NK-92 treated with Interleukin-12 subunit alpha and Interleukin-12 subunit beta, amount 100 ng/mL, for 24 hours (cell line): ENCODE results near the gene ZNF331.

Source experiments
- DNase-seq: peaks from one replicate; lab custom pipeline; 2025; lab: John Stamatoyannopoulos, UW

Gene ZNF331

GRCh38 chr19:53571339-53571738, 33.4 kb downstream of the ZNF331 start:
- DNase-seq, result no peak

GRCh38 chr19:53576941-53577653, 39.2 kb downstream of the ZNF331 start:
- no peak for DNase-seq

DNA sequence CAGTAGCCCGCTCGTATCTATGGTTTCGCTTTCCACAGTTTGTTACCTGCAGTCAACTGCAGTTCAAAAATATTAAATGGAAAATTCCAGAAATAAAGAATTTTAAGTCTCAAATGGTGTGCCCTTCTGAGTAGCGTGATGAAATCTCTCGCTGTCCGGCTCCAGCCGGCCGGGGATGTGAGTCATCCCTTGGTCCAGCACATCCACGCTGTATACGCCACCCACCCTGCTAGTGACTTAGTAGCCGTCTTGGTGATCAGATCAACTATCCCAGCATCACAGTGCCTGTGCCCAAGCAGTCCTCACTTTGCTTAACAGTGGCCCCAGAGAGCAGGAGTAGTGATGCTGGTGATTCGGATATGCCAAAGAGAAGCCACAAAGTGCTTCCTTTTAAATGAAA, 40.0 kb downstream of the ZNF331 start:
- no peak for DNase-seq

DNA sequence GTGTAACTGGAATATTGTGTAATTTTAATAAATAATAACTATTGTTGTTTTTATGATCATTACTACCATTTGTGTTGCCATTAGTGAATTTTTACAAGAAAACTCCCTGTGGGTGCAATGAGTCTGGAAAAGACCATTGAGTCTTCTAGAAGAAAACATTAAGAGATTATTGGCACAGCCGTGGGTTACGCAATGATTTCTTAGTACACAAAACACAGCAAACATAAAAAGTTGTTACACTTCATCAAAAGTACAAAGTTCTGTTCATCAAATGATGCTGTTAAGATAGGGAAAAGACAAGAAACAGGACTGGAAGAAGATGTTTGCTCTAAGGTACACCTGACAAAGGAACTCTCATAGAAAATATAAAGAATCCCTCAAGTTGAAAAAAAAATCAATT, 41.6 kb downstream of the ZNF331 start:
- DNase-seq, result no peak

DNA sequence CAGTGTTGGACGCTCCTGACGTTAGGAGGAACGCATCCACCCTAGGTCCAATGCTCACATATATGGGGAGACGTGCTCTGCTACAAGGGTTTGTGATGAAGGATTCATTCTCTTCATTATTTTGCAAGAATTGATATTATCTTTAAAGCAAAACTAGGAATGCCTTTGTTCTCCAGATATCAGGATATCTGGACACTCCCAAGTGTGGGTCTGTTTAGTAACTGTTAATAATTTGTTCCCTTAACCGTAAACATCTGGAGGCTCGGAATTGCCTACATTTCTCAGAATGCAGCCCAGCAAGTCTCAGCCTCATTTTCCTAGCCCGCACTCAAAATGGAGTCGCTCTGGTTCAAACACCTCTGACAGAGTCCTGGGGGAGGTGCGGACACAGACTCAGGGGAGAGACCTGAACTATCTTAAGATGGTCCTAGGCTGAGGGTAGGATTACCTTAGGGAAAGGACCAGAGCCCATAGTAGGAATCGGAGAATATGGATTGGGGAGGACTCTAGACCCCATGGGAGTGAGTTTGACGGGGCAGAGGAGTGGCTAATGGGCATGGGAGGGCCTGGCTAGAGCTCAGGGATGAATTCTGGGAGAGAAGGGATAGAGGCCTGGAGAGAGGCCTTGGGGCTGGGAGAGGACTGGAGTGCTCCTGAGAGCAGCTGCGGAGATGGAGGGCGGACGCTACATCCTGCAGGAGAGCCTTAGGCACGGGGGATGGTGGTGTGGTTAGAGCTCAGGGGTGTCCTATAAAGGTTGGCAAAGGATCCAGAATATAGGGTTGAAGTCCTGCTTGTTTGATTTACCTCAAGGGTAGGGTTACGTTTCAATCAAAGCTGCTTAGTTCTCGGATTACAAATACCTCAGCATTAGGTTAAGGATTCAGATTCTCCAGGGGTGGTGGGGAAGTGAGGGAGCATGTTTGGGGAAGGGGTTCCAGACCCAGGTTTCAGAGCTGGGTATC, 43.2 kb downstream of the ZNF331 start:
- DNase-seq, result no peak

DNA sequence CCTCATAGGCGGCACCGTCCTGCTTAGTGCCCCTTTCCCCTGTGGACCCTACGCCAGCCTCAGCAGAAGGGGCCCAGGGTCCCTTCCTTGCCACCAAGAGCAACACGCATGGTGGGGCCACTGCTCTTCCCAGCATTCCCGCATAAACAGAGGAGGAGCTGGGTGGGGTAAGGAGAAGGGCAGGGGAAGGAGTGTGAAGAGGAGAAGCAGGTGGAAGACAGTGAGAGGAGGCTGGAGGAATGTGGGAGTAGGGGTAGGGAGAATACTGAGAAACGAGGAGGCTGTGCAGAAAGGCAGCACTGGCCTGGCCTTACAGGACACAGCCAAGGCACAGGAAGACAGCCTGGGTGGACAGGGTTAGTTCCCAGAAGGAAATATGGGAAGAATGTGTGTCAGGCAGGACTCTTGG, 43.9 kb downstream of the ZNF331 start:
- no peak for DNase-seq

- DNase-seq, result no peak
Measured at GRCh38 chr19:53583181-53583580, 45.2 kb downstream of the ZNF331 start.

DNA sequence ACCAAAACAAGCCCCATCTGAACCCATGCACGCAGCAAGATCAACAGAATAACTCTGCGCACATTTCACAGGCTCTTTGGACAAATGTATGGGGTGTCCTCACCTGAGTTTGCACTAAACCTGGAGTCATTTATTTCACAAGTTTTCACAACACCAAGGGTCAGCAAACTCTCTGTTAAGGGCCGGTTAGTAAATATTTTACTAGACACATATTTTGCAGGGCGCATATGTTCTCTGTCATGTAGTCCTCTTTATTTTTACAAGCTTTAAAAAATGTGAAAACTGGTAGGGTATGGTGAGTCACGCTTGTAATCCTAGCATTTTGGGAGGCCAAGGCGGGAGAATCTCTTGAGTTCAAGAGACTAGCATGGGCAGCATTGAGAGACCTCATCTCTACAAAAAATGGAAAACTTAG, 48.3 kb downstream of the ZNF331 start:
- no peak for DNase-seq

GRCh38 chr19:53594811-53595509, 57.0 kb downstream of the ZNF331 start:
- DNase-seq, result no peak

DNA sequence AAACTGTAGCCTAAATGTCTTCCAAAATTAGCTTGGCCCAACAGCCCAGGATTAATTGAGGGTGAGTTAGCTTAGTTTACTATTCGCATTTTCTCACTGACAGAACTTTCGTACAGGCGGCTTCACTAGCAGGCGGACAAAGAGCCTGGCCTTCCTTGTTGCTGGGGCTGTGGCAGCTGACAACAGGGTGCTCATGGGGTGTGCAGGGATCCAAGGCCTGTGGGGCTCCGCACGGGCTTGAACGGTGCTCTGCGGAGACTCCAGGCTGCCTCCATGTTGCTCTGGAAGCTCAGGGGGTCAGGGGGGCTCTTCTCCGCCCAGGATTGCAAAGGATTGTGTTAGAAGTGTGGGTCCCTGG, 57.5 kb downstream of the ZNF331 start:
- no peak for DNase-seq

DNA sequence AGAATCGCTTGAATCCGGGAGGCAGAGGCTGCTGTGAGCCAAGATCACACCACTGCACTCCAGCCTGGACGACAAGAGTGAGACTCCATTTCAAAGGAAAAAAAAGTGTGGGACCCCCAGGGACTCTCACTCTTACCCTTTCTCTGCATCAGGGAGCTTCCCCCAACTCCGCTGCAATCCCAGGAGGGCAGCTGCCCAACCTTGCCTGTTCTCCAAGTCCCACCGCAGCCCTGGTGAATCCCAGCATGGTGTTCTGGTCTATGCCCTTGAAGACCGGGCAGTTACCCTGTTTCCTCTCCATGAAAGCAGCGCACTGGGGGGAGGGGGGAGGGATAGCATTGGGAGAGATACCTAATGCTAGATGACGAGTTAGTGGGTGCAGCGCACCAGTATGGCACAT, 58.1 kb downstream of the ZNF331 start:
- DNase-seq, result no peak

- no peak for DNase-seq
Measured at GRCh38 chr19:53597023-53597422, 59.1 kb downstream of the ZNF331 start.

- DNase-seq, result no peak
Measured at GRCh38 chr19:53598361-53598760, 60.4 kb downstream of the ZNF331 start.

DNA sequence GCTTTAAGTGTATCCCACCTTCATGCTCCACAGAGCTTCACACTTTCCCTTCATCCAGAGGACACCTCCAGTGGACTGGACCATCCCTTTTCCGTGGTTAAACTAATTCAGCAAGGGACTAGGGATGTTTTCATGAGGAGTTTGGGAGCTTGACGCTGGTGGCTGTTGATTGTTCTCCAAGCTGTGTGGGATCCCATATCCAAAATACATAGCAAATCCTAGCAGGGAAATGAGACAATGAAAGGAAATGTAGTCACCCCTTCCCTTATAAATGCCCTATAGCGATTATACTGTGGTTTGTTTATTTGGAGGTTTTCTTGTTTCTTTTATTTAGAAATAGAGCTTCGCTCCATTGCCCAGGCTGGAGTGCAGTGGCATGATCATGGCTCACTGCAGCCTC, 62.3 kb downstream of the ZNF331 start:
- no peak for DNase-seq

DNA sequence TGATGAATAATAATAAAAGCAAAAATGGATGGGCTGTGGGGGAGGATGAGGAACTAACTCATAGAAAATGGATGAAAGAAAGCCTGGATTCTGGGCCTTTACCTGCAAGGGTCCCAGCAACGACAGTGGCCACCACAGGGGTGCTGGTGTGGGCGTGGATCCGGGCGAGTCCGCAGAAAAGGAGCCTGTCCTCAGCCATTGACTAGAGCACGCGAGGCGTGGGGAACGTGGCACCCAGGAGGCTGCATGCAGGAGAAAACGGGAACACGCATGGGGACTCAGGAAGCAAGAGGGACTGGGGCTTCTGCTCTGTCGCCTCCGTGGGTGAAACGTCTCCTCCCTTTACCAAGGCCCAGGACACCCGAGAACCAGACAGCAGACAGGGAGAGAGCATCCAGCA, 68.1 kb downstream of the ZNF331 start:
- no peak for DNase-seq

GRCh38 chr19:53608381-53608780, 70.4 kb downstream of the ZNF331 start:
- no peak for DNase-seq

DNA sequence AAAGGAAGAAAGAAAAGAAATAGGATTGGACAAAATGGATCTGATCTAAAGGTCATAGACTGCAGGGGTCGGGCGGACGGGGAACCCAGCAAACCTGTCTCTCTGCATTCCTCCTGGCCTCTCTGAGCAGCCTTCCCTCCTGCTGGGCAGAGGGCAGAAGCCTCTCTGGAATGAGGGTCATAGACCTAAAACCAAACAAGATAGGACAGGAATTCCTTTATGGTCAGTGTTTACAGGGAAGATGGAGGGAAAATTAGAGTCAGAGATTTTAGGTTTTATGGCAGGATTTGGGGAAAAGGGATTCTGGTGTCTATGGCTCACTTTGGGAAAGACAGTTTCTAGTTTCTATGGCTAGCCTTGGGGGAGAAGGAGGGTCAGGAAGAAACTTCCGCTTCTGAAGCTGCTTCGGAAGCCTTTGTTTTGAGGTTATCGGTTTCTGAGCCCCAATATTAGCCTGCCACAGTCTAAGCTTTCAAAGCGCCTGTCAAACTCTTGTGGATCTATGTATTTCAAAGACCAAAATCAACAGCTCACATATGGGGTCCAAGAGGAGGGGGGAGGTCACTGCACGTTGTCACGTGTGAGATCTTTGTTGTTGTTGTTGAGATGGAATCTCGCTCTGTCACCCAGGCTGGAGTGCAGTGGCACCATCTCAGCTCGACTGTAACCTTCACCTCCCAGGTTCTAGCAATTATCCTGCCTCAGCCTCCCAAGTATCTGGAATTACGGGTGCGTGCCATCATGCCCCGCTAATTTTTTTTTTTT, 75.0 kb downstream of the ZNF331 start:
- no peak for DNase-seq

DNA sequence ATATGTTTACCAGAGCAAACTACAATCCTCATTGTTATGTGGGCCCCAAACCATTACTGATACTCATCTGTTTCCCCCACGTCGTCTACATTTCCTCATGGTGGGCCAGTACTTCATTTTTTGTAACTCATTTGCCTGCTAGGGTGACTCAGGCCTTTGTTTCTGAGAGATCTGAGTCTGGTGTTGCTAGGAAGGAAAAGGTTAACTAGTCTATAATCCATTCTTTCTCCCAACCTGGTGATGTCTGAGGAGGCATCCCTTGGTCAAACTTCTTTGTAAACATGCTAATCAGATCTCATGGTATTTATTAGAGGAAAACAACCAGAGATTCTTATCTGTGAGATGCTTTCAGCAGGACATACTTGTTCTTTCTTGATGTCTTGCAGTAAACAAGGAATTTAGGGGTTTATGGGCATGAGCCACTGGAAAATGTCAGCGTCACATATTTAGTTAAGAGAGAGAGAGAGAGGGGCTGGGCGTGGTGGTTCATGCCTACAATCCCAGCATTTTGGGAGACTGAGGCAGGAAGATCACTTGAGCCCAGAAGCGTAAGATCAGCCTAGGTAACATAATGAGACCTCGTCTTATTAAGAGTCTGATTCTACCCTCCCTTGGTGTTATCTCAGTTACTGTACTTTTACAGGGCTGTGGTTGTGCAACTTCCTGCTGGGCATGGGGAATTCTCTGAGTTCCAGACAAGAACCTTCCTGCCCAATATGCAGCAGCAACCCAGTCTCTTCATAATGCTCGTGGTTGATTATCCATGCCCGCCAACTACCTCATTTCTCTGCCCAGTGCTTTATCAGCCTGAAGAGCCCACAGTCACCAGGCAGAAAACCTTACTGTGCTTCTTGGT, 84.2 kb downstream of the ZNF331 start:
- no peak for DNase-seq

GRCh38 chr19:53624771-53625545, 87.0 kb downstream of the ZNF331 start:
- DNase-seq, result no peak

DNA sequence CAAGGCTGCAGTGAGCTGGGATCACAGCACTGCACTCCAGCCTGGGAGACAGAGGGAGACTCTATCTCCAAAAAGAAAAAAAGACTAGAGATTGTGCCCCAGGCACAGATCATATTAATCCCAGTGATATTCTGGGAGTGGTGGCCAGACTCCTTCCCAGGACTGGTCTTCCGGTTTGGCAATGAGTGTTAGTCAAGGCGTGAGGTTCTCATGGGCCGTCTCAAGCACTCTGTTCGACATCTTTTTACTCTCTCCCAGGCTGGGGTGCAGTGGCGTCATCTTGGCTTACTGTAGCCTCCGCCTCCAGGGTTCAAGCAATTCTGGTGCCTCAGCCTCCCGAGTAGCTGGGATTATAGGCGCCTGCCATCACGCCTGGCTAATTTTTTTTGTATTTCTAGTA, 88.5 kb downstream of the ZNF331 start:
- no peak for DNase-seq
